ENCODE results near the gene KCTD16. TPM values are rescaled to one million over a fixed set of nuclear protein-coding genes. Genes with fewer than 3 reads are reported as not detected.

Gene KCTD16
- total RNA-seq, 6 experiments from 2014 or later: under 0.01 to 0.02 (median 0.02) TPM; not detected in 3

DNA sequence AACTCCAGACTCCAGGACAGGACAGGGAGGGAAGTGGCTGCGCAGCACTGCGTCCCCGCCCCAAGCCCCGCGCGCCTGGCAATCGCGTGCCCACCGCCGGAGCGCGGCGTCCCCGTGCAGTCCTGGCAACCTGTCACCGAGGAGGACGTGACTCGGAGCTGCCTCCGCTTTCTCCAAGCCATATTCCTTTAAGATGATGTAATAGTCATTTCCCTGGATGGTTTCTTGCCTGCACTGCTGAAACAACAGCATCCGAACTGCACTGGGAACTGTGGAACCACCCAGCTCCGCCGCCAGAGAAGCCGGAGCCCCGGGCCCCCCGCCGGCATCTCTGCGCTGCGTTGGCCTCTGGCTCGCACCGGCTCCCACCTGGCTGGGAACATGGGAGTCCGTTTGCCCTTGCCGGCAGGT, 34.5 kb downstream of the KCTD16 start:
- Histone ChIP-seq H3K36me3 (no peaks in the 10 kb centered on the region), H3K9me3 (no peaks in the 10 kb centered on the region), H3K27me3 (no peaks in the 10 kb centered on the region), H3K27ac (no peak overlapping the region), H3K4me1 (no peaks in the 10 kb centered on the region), H3K4me3 (no peak overlapping the region)
- ATAC-seq (peak in 2 of 4 donors; percentile 22 to 40), DNase-seq (no peak)
- 2% methylated on average over 12 of the region's 31 CpGs for WGBS (ENCODE audit: insufficient coverage, low coverage, low lambda C conversion rate, missing lambda C conversion rate)
- intact Hi-C loops (cut with DNase I): no loop called here
- TF ChIP-seq, protein P1, sequence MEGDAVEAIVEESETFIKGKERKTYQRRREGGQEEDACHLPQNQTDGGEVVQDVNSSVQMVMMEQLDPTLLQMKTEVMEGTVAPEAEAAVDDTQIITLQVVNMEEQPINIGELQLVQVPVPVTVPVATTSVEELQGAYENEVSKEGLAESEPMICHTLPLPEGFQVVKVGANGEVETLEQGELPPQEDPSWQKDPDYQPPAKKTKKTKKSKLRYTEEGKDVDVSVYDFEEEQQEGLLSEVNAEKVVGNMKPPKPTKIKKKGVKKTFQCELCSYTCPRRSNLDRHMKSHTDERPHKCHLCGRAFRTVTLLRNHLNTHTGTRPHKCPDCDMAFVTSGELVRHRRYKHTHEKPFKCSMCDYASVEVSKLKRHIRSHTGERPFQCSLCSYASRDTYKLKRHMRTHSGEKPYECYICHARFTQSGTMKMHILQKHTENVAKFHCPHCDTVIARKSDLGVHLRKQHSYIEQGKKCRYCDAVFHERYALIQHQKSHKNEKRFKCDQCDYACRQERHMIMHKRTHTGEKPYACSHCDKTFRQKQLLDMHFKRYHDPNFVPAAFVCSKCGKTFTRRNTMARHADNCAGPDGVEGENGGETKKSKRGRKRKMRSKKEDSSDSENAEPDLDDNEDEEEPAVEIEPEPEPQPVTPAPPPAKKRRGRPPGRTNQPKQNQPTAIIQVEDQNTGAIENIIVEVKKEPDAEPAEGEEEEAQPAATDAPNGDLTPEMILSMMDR (IDR thresholded peaks at IDR 0.05): no peak
- TF ChIP-seq POLR2A (IDR thresholded peaks at IDR 0.05): no peak

DNA sequence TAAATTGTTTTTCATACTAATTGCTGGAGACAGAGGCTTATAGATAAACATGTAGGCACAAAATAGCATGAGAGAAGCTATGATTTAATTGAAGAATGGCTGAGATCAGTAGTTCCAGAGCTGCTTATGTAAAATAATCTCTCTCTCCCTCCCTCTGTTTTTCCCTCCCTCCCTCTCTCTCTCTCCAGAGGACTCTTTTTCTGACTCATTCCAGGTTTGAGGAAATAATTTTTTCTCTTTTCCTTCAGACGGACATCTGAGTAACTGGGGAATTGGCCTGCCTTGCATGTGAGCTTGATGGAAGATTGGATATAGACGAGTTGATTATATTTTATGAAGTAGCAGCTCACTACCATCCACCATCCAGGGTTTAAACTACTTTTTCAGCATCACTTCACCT, 35.5 kb downstream of the KCTD16 start:
- no peaks in the 10 kb centered on the region for H3K27me3 ChIP-seq
- no peaks in the 10 kb centered on the region for H3K9me3 ChIP-seq
- TF ChIP-seq, protein P1 (IDR thresholded peaks at IDR 0.05): no peak
- TF ChIP-seq POLR2A (IDR thresholded peaks at IDR 0.05): no peak
- H3K36me3 ChIP-seq: no peaks in the 10 kb centered on the region
- intact Hi-C loops (cut with DNase I): no loop called here
- ATAC-seq (no peak), DNase-seq (no peak)
- no peaks in the 10 kb centered on the region for H3K4me1 ChIP-seq
- no peak overlapping the region for H3K27ac ChIP-seq
- no peak overlapping the region for H3K4me3 ChIP-seq
- 28% methylated on average over 2 of the region's 2 CpGs for WGBS (ENCODE audit: insufficient coverage, low coverage, low lambda C conversion rate, missing lambda C conversion rate)

DNA sequence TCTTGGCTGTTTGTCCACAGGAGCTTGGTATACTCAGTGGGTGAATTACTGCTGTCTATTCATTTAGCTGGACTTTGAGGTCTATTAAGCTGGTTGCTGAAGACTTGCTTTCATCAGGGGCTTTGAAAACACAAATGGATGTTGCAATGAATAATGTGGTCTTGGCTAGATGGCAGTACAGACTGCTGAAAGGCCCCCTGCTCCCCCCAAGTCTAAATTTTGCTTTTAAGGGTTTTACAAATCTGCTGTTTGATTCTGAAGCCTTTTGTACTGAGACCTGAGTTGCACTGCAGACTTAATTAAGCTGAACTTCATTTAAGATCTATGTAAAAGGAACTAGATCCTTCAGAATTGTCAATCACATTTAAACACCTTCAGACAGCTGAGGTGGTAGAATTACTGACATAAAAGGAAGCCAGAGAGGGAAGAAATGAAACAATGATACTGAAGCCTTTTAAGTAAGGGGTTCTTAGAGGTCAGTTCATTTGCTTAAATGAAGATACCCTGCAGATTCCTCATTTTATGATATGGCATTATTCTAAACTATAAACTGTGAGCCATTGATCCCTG, 37.3 kb downstream of the KCTD16 start:
- no peaks in the 10 kb centered on the region for H3K36me3 ChIP-seq
- DNase-seq: no peak
- intact Hi-C loops (cut with DNase I): no loop called here
- no peaks in the 10 kb centered on the region for H3K4me1 ChIP-seq
- no peaks in the 10 kb centered on the region for H3K27me3 ChIP-seq
- no peak for TF ChIP-seq POLR2A (IDR thresholded peaks at IDR 0.05)
- TF ChIP-seq, protein P1 (IDR thresholded peaks at IDR 0.05): no peak
- H3K4me3 ChIP-seq: no peak overlapping the region
- H3K9me3 ChIP-seq: no peaks in the 10 kb centered on the region
- ATAC-seq: no peak
- H3K27ac ChIP-seq: no peak overlapping the region

- intact Hi-C loops (cut with DNase I): no loop called here
These were observed 38.7 kb downstream of the KCTD16 start for GRCh38 chr5:144209361-144209760.

More at GRCh38 chr5:144209361-144209760, 38.7 kb downstream of the KCTD16 start:
- 55% methylated on average over 4 of the region's 4 CpGs for WGBS (ENCODE audit: insufficient coverage, low coverage, low lambda C conversion rate, missing lambda C conversion rate)
- Histone ChIP-seq H3K36me3 (no peaks in the 10 kb centered on the region), H3K27ac (no peak overlapping the region), H3K4me1 (no peaks in the 10 kb centered on the region), H3K9me3 (no peaks in the 10 kb centered on the region), H3K4me3 (no peak overlapping the region), H3K27me3 (no peaks in the 10 kb centered on the region)
- TF ChIP-seq, protein P1 (IDR thresholded peaks at IDR 0.05): no peak
- no peak for TF ChIP-seq POLR2A (IDR thresholded peaks at IDR 0.05)
- ATAC-seq (no peak), DNase-seq (no peak)

All from right lobe of liver (tissue), 6 donors.